Fibroblast of upper back skin (primary cell): ENCODE measurements around the gene C16orf96.
A peak's percentile ranks its signal among the peaks of the same experiment; 100 is the strongest.

Experiments
- DNase-seq: peaks from one replicate; pipeline ENCODE4 v3.0.0-alpha.2; 2013

The C16orf96 gene

GRCh38 chr16:4525634-4526277 lies 30.4 kb upstream of the C16orf96 start:
- no peak for DNase-seq

GRCh38 chr16:4529085-4530060 lies 26.8 kb upstream of the C16orf96 start:
- DNase-seq: peak; percentile 56

- no peak for DNase-seq
Measured at GRCh38 chr16:4531811-4532210, 24.3 kb upstream of the C16orf96 start.

- DNase-seq: no peak
Measured at GRCh38 chr16:4532238-4532637, 23.9 kb upstream of the C16orf96 start.

GRCh38 chr16:4533490-4533889 lies 22.6 kb upstream of the C16orf96 start:
- DNase-seq: no peak

- no peak for DNase-seq
Measured at GRCh38 chr16:4534151-4534790, 21.9 kb upstream of the C16orf96 start.

GRCh38 chr16:4535627-4536108 lies 20.5 kb upstream of the C16orf96 start:
- DNase-seq: no peak

- no peak for DNase-seq
Measured at GRCh38 chr16:4536391-4537106, 19.6 kb upstream of the C16orf96 start.

GRCh38 chr16:4537376-4538343 lies 18.5 kb upstream of the C16orf96 start:
- no peak for DNase-seq

- DNase-seq: peak; percentile 94
Measured at GRCh38 chr16:4538350-4539235, 17.5 kb upstream of the C16orf96 start, which contains the start of gene CDIP1. CDIP1 (minus strand) TSS chr16:4538773; CDS start chr16:4514130, 24,643 bp downstream.

GRCh38 chr16:4539716-4540284 lies 16.3 kb upstream of the C16orf96 start:
- no peak for DNase-seq

GRCh38 chr16:4544473-4544872 lies 11.7 kb upstream of the C16orf96 start:
- no peak for DNase-seq

- DNase-seq: no peak
Measured at GRCh38 chr16:4548124-4548523, 8.0 kb upstream of the C16orf96 start.

GRCh38 chr16:4550591-4550990 lies 5.5 kb upstream of the C16orf96 start:
- DNase-seq: no peak

GRCh38 chr16:4552541-4552940 lies 3.6 kb upstream of the C16orf96 start:
- DNase-seq: no peak

- DNase-seq: no peak
Measured at GRCh38 chr16:4556580-4556979, 440 bp downstream of the C16orf96 start.

- DNase-seq: no peak
Measured at GRCh38 chr16:4557973-4558372, 1.8 kb downstream of the C16orf96 start.

GRCh38 chr16:4561596-4561995 lies 5.5 kb downstream of the C16orf96 start:
- DNase-seq: no peak

GRCh38 chr16:4564661-4565267 lies 8.6 kb downstream of the C16orf96 start:
- no peak for DNase-seq

GRCh38 chr16:4566144-4566543 lies 10.0 kb downstream of the C16orf96 start:
- no peak for DNase-seq
